Transverse colon (tissue), 4 donors: Measurements from ENCODE around the gene ANKRD11.

ENCODE experiments used
- EP300 ChIP-seq: sonication (generic); formaldehyde crosslinking; IDR thresholded peaks from one replicate; pipeline ENCODE4 v1.6.1; 2017; ENCODE audit warnings: antibody characterized with exemption, low read depth
- POLR2A ChIP-seq: fragments of 450-650 bp; IDR thresholded peaks from one replicate; pipeline ENCODE4 v1.6.1; 2016; ENCODE audit warnings: antibody characterized with exemption, mild to moderate bottlenecking, moderate library complexity
- POLR2AphosphoS5 ChIP-seq, 3 donors: sonication (generic); formaldehyde crosslinking; IDR thresholded peaks; one replicate each; pipeline ENCODE4 v1.6.1; 2016; ENCODE audit warnings: antibody characterized with exemption in 3 of 3
- TF ChIP-seq, protein P1 (sequence below), 5 experiments: fragments of 200-600 bp in 3 of 5; fragments of 450-650 bp in 2 of 5; sonication (generic) in 3 of 5; IDR thresholded peaks; 1 replicate in 2 of 5; 2 replicates in 3 of 5; pipeline ENCODE4 v1.5.1; 2016 to 2017; ENCODE audit warnings: antibody characterized with exemption in 5 of 5, inconsistent platforms in 3 of 5, mild to moderate bottlenecking in 2 of 5, moderate library complexity in 1 of 5

DNA sequence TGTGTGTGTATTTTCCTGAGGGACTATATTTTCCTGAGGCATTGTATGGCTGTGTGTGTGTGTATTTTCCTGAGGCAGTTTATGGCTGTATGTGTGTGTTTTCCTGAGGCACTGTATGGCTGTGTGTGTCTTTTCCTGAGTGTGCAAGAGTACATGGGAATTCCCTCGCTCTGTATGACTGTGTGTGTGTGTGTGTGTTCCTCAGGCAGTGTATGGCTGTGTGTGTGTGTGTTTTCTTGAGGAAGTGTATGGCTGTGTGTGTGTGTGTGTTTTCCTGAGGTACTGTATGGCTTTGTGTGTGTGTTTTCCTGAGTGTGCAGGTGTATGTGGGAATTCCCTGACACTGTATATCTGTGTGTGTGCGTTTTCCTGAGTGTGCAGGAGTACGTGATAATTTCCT lies 268.8 kb downstream of the ANKRD11 start:
- TF ChIP-seq POLR2A, result no peak
- TF ChIP-seq, protein P1, sequence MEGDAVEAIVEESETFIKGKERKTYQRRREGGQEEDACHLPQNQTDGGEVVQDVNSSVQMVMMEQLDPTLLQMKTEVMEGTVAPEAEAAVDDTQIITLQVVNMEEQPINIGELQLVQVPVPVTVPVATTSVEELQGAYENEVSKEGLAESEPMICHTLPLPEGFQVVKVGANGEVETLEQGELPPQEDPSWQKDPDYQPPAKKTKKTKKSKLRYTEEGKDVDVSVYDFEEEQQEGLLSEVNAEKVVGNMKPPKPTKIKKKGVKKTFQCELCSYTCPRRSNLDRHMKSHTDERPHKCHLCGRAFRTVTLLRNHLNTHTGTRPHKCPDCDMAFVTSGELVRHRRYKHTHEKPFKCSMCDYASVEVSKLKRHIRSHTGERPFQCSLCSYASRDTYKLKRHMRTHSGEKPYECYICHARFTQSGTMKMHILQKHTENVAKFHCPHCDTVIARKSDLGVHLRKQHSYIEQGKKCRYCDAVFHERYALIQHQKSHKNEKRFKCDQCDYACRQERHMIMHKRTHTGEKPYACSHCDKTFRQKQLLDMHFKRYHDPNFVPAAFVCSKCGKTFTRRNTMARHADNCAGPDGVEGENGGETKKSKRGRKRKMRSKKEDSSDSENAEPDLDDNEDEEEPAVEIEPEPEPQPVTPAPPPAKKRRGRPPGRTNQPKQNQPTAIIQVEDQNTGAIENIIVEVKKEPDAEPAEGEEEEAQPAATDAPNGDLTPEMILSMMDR (IDR thresholded peaks at IDR 0.05), result no peak
- no peak for TF ChIP-seq POLR2AphosphoS5 (IDR thresholded peaks at IDR 0.05)
- TF ChIP-seq EP300, result no peak
